Tibial artery (tissue), 4 donors: ENCODE data around the gene TAS2R41.

ENCODE experiments used
- DNase-seq, 2 donors: peaks; one replicate each; pipeline ENCODE4 v3.0.0-alpha.2; 2019
- H3K27ac ChIP-seq, 2 donors: fragments of 200-600 bp; sonication (generic) in 1 of 2; 1 replicate in 1 of 2; 2 replicates in 1 of 2; pipeline ENCODE4 v1.5.1; 2018 to 2019; ENCODE audit warnings: mild to moderate bottlenecking in 1 of 2
- H3K27me3 ChIP-seq, 2 donors: fragments of 200-600 bp; sonication (generic) in 1 of 2; one replicate each; pipeline versions ENCODE4 v1.5.1 to v1.6.0; 2016 to 2019
- H3K36me3 ChIP-seq, 3 donors: fragments of 200-600 bp; sonication (generic) in 2 of 3; one replicate each; pipeline ENCODE4 v1.5.1; 2016 to 2019; ENCODE audit warnings: mild to moderate bottlenecking in 2 of 3
- H3K4me1 ChIP-seq, 4 donors: fragments of 200-600 bp; sonication (generic) in 2 of 4; 1 replicate in 3 of 4; 2 replicates in 1 of 4; pipeline ENCODE4 v1.5.1; 2016 to 2019
- H3K4me3 ChIP-seq, 2 donors: fragments of 200-600 bp; sonication (generic) in 1 of 2; 1 replicate in 1 of 2; 2 replicates in 1 of 2; pipeline ENCODE4 v1.5.1; 2018 to 2019; ENCODE audit warnings: mild to moderate bottlenecking in 2 of 2
- H3K9me3 ChIP-seq, 3 donors: fragments of 200-600 bp; sonication (generic) in 1 of 3; one replicate each; pipeline ENCODE4 v1.5.1; 2016 to 2019
- CTCF ChIP-seq, 2 experiments: fragments of 200-600 bp in 1 of 2; fragments of 450-650 bp in 1 of 2; IDR thresholded peaks; one replicate each; pipeline ENCODE4 v1.5.1; 2017 to 2019; ENCODE audit warnings: antibody characterized with exemption in 2 of 2, mild to moderate bottlenecking in 1 of 2, moderate library complexity in 1 of 2
- intact Hi-C: fragments of 100-400 bp; cut with DNase I; formaldehyde crosslinking; loops from one replicate; pipeline ENCODE4 v1.15.0; 2023; ENCODE audit warnings: low total_unique reads

The TAS2R41 gene

GRCh38 chr7:143514487-143514886 lies 36.8 kb downstream of the TAS2R41 start:
- no peak for TF ChIP-seq CTCF (IDR thresholded peaks at IDR 0.05)
- Histone ChIP-seq H3K9me3 (no peaks in the 10 kb centered on the region), H3K27ac (no peak overlapping the region), H3K36me3 (peaks cover 0 to 3% (median 0%) of the 10 kb centered on the region in 3 donors), H3K4me1 (no peaks in the 10 kb centered on the region), H3K4me3 (no peak overlapping the region), H3K27me3 (no peaks in the 10 kb centered on the region)
- intact Hi-C loops = no loop called here
- DNase-seq = no peak

DNA sequence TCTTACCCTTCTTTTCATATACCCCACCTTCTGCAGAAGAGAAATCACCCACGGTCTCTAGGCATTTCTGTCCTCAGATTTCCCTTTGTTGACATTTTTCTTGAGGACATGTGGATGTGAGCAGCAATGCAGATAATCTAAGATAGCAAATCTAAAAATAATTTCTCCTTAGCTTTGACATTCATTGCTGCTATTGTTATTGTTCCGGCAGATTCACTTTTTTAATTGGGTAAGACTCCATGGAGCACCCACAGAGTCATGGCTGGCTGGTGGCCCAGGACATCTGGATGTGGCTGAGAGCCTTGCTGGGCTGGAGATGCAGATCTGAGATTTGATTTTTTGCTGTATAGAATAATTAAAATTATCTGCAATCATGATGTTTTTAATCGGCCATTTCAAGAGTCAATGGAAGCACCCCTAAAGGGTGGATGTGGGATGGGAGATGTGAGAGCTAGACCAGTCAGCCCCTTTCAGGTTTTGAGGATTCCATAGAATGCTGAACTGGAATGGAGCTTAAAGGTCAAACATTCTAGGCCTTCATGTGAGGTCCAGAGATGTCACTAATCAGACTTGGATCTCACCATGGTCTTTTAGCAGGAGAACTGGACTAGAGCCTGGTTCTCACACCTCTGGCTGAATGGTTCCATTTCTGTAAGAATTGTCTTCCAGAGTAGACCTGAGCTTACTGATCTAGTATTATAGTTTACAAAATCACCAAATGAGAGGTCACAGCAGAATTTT lies 37.5 kb downstream of the TAS2R41 start:
- H3K4me3 ChIP-seq = no peak overlapping the region
- no peaks in the 10 kb centered on the region for H3K9me3 ChIP-seq
- TF ChIP-seq CTCF (IDR thresholded peaks at IDR 0.05) = no peak
- H3K27ac ChIP-seq = no peak overlapping the region
- intact Hi-C loops = no loop called here
- DNase-seq = no peak
- H3K4me1 ChIP-seq = no peaks in the 10 kb centered on the region
- H3K27me3 ChIP-seq = no peaks in the 10 kb centered on the region
- peaks cover 0 to 4% (median 0%) of the 10 kb centered on the region in 3 donors for H3K36me3 ChIP-seq

DNA sequence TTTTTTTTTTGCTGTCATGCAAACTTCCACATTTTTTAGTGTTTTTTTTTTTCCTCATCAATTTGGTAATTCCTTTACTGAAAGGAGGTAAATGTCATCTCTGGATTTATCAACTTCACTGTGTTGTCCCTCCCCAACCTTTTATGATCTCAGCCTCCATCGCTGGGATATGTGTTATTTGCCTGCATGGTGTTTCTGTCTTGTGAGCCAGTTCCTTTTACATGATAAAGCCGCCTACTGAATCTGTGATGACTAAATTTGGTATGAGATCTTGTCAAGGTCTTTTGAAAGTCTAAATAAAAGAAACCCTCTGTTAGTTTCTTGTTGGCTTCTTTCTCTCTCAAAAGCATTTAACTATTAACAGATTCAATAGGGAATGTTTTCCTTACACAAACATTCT lies 39.3 kb downstream of the TAS2R41 start:
- DNase-seq = no peak
- Histone ChIP-seq H3K4me1 (peaks cover 0 to 5% (median 0%) of the 10 kb centered on the region in 4 donors), H3K27me3 (no peaks in the 10 kb centered on the region), H3K4me3 (no peak overlapping the region), H3K36me3 (peaks cover 0 to 4% (median 0%) of the 10 kb centered on the region in 3 donors), H3K9me3 (no peaks in the 10 kb centered on the region), H3K27ac (no peak overlapping the region)
- intact Hi-C loops = no loop called here
- no peak for TF ChIP-seq CTCF (IDR thresholded peaks at IDR 0.05)

- Histone ChIP-seq H3K36me3 (peaks cover 0 to 4% (median 0%) of the 10 kb centered on the region in 3 donors), H3K4me1 (peaks cover 0 to 5% (median 0%) of the 10 kb centered on the region in 4 donors), H3K27me3 (no peaks in the 10 kb centered on the region), H3K27ac (no peak overlapping the region), H3K4me3 (no peak overlapping the region), H3K9me3 (no peaks in the 10 kb centered on the region)
- intact Hi-C loops = no loop called here
- no peak for TF ChIP-seq CTCF (IDR thresholded peaks at IDR 0.05)
- DNase-seq = no peak
These were observed 40.8 kb downstream of the TAS2R41 start for GRCh38 chr7:143518521-143518920.

GRCh38 chr7:143518941-143519340 lies 41.3 kb downstream of the TAS2R41 start:
- H3K4me1 ChIP-seq = peaks cover 0 to 5% (median 0%) of the 10 kb centered on the region in 4 donors
- no peak for DNase-seq
- H3K27me3 ChIP-seq = no peaks in the 10 kb centered on the region
- H3K36me3 ChIP-seq = peaks cover 0 to 4% (median 0%) of the 10 kb centered on the region in 3 donors
- intact Hi-C loops = no loop called here
- no peaks in the 10 kb centered on the region for H3K9me3 ChIP-seq
- no peak overlapping the region for H3K27ac ChIP-seq
- TF ChIP-seq CTCF (IDR thresholded peaks at IDR 0.05) = no peak
- H3K4me3 ChIP-seq = no peak overlapping the region
